GM20431 (cell line): ENCODE measurements around the gene HTR4.

Experiments
- in situ Hi-C: fragments of 300-500 bp; cut with MseI, MboI; formaldehyde crosslinking; loops from one replicate; pipeline ENCODE4 v1.15.0; 2020; ENCODE audit warnings: low sequenced_read_pairs; ENCODE audit not compliant: unreplicated experiment

The HTR4 gene

GRCh38 chr5:148452499-148453193, 201.7 kb downstream of the HTR4 start:
- in situ Hi-C loops, result loop anchor here (25.0 kb wide), 1 partner anchor 260 kb away; no protein-coding TSS in a partner anchor

DNA sequence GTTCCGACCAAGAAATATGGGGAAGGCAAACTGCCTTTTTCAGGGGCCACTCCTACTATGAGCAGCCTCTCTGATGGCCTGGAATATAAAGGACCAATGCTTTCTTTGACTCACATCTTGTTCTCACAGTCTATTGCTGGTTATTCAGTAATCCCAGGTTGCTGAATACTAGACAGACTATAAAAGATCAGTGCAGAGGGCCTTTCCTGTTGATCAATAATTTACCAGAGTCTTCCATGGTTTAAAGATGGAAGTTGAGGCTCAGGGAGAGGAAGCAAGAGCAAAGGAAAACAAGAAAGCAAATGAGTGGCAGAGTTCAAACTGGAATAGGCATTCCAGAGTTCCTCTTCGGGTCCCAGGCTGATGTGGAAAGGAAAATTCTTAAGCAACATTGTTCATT, 207.7 kb downstream of the HTR4 start:
- in situ Hi-C loops, result no loop called here

DNA sequence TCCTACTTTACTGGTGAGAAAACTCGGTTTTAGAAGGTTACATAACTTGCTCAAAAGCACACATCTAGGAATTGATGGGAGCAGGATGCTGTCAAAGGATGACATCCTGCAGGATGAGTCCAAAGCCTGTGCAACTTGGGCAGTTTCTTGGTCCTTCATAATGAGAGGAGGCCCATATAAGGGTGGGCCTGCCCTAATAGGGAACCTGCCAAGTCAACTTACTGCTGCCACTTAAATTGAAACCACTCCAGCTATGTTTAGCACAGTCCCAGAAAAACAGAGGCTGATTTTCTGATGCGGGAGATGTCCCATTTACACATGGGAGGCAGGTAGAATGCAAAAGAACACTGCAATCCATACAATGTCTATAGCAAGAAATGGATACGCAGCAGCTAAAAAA, 208.7 kb downstream of the HTR4 start:
- in situ Hi-C loops, result no loop called here

GRCh38 chr5:148443998-148444397, 210.3 kb downstream of the HTR4 start:
- in situ Hi-C loops, result no loop called here

GRCh38 chr5:148443241-148443640, 211.1 kb downstream of the HTR4 start:
- in situ Hi-C loops, result no loop called here

DNA sequence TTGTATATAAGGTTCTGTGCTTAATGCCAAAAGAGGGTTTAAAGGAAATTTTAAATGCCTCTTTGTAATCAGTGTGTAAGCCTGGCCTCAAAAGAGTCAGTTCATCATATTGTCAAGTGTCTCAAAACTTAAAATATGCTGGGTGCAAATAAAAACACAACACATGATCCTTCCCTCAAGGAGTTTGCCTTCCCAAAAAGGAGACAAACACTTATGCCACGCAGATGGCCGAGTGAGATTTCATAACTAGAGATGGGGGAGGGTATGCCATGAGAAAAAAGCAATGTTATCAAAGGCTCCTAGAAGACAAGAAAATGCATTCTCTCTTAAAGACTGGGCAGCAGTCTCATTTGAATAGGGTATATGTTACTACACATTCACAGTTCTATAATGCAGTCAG, 215.4 kb downstream of the HTR4 start:
- in situ Hi-C loops, result no loop called here

DNA sequence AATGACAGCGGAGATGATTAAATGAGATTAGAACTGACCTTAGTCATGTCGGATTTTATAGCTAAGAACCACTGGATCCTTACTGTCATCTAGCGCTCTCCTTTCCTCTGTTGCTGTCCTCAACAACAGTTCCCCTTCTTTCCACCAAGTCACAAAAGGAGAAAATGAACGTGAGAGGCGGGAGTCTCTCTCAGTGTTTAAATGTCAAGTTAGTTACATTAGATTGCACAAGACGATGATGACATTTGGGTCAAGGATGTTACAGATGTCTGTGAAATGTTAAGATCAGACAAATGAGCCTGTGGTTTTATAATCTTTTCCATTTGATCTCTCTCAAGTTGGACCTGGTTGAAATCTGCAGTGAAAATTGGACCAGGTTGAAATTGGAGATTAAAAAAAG, 217.1 kb downstream of the HTR4 start:
- in situ Hi-C loops, result no loop called here

DNA sequence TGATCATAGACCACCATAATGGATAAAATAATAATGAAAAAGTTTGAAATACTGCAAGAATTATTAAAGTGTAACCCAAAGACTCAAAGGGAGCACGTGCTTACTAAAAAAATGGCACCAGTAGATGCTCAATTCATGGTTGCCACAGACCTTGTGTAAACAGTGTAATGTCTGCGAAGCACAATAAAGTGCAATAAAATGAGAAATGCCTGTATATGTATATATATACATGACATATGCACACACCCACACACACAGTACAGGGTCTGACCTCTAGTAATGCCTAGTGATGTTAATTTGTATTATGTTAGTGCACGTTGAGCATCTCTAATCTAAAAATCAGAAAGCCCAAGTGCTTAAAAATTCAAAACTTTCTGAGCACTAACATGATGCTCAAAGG, 218.3 kb downstream of the HTR4 start:
- in situ Hi-C loops, result no loop called here

DNA sequence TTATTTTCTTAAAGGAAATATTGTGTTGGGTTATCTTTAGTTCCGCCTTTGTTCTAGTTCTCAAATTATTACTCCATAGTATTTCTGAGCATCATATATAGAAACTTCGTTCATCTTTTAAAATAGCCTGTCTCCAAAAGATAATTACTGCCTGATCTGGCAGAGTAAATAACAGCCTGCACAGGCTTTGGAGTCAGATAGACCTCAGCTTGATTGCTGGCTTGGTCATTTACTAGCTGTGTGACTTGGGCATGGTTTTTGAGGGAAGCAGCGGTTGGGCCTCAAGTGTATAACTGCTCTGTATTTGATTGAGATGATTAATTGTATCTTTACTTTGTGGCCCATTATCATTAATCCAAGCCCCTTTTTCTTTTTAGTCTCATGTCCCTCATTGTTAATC, 220.5 kb downstream of the HTR4 start:
- in situ Hi-C loops, result no loop called here
